ENCODE results near the gene LPP. TPM values are rescaled to one million over a fixed set of nuclear protein-coding genes. Genes with fewer than 3 reads are reported as not detected.
A peak's percentile ranks its signal among the peaks of the same experiment; 100 is the strongest.

LPP gene
- total and polyA plus RNA-seq, 2 of the 13 experiments (the other 11 are each of a cell fraction or from before 2014, with no cell fraction given): 19.2 to 29.9 TPM

GRCh38 chr3:188546835-188547670 is 393.1 kb downstream of the LPP start (continued):
- no peak for TF ChIP-seq NR2F2 (IDR thresholded peaks at IDR 0.05; ENCODE audit: borderline replicate concordance, low read depth)
- TF ChIP-seq THAP11 (CRISPR knock-in tag; IDR thresholded peaks at IDR 0.05): peak; percentile 43; the same call in 1 of the 2 replicates
- no peak for TF ChIP-seq ZNF777 (CRISPR knock-in tag; IDR thresholded peaks at IDR 0.05)
- TF ChIP-seq FOXO1 (CRISPR knock-in tag; IDR thresholded peaks at IDR 0.05): peak; percentile 78; the same call in 1 of the 2 replicates
- TF ChIP-seq AHR (CRISPR knock-in tag; IDR thresholded peaks at IDR 0.05): no peak
- TF ChIP-seq SMAD3 (CRISPR knock-in tag; IDR thresholded peaks at IDR 0.05): 0 out of 2 replicates have a peak, but pooled peaks have one; percentile 54
- TF ChIP-seq ETV6 (CRISPR knock-in tag; conservative IDR thresholded peaks at IDR 0.05): no peak
- no peak for TF ChIP-seq ZNF556 (CRISPR knock-in tag; IDR thresholded peaks at IDR 0.05; ENCODE audit: borderline replicate concordance)
- TF ChIP-seq SAFB2 (CRISPR knock-in tag; IDR thresholded peaks at IDR 0.05; ENCODE audit: borderline replicate concordance, low read depth): no peak
- peak; percentile 42 for TF ChIP-seq MAFF (IDR thresholded peaks at IDR 0.05; ENCODE audit: low read depth, low read length)
- TF ChIP-seq ZNF24 (IDR thresholded peaks at IDR 0.05): no peak
- no peak for TF ChIP-seq ZBTB42 (CRISPR knock-in tag; IDR thresholded peaks at IDR 0.05)
- no peak for TF ChIP-seq FIP1L1 (IDR thresholded peaks at IDR 0.05; ENCODE audit: borderline replicate concordance, insufficient read depth, low read depth, low read length)
- TF ChIP-seq ZNF850 (CRISPR knock-in tag; conservative IDR thresholded peaks at IDR 0.05): no peak
- TF ChIP-seq ZSCAN9 (CRISPR knock-in tag; IDR thresholded peaks at IDR 0.05; ENCODE audit: borderline replicate concordance): no peak
- peak; percentile 60; the same call in 1 of the 2 replicates for TF ChIP-seq POGZ (CRISPR knock-in tag; IDR thresholded peaks at IDR 0.05)
- TF ChIP-seq SRY (CRISPR knock-in tag; IDR thresholded peaks at IDR 0.05): no peak
- TF ChIP-seq YEATS4 (CRISPR knock-in tag; IDR thresholded peaks at IDR 0.05; ENCODE audit: borderline replicate concordance): no peak
- TF ChIP-seq ZNF124 (CRISPR knock-in tag; IDR thresholded peaks at IDR 0.05): peak; percentile 59; the same call in 1 of the 2 replicates
- no peak for TF ChIP-seq ZNF350 (CRISPR knock-in tag; IDR thresholded peaks at IDR 0.05; ENCODE audit: borderline replicate concordance, low read depth)
- TF ChIP-seq ZNF704 (CRISPR knock-in tag; IDR thresholded peaks at IDR 0.05; ENCODE audit: borderline replicate concordance): no peak
- no peak for TF ChIP-seq ZNF383 (CRISPR knock-in tag; IDR thresholded peaks at IDR 0.05; ENCODE audit: borderline replicate concordance)
- TF ChIP-seq, protein P1, sequence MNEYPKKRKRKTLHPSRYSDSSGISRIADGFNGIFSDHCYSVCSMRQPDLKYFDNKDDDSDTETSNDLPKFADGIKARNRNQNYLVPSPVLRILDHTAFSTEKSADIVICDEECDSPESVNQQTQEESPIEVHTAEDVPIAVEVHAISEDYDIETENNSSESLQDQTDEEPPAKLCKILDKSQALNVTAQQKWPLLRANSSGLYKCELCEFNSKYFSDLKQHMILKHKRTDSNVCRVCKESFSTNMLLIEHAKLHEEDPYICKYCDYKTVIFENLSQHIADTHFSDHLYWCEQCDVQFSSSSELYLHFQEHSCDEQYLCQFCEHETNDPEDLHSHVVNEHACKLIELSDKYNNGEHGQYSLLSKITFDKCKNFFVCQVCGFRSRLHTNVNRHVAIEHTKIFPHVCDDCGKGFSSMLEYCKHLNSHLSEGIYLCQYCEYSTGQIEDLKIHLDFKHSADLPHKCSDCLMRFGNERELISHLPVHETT (CRISPR knock-in tag; conservative IDR thresholded peaks at IDR 0.05): no peak
- no peak for TF ChIP-seq GABPA (IDR thresholded peaks at IDR 0.05; ENCODE audit: low read depth, low read length)
- TF ChIP-seq GABPA (CRISPR knock-in tag; IDR thresholded peaks at IDR 0.05; ENCODE audit: low read depth): peak; percentile 44; the same call in 1 of the 2 replicates
